NCI-H524 (cell line): ENCODE results near the gene NTN5.
"Not testable (repeated sequence)": the region's sequence is repeated elsewhere in the genome, so short reads cannot be mapped to it uniquely, and the experiment has no call there.

ENCODE experiments used
- DNase-seq, 2 experiments: peaks; one replicate each; lab custom pipeline; 2025; lab: John Stamatoyannopoulos, UW

The NTN5 gene

DNA sequence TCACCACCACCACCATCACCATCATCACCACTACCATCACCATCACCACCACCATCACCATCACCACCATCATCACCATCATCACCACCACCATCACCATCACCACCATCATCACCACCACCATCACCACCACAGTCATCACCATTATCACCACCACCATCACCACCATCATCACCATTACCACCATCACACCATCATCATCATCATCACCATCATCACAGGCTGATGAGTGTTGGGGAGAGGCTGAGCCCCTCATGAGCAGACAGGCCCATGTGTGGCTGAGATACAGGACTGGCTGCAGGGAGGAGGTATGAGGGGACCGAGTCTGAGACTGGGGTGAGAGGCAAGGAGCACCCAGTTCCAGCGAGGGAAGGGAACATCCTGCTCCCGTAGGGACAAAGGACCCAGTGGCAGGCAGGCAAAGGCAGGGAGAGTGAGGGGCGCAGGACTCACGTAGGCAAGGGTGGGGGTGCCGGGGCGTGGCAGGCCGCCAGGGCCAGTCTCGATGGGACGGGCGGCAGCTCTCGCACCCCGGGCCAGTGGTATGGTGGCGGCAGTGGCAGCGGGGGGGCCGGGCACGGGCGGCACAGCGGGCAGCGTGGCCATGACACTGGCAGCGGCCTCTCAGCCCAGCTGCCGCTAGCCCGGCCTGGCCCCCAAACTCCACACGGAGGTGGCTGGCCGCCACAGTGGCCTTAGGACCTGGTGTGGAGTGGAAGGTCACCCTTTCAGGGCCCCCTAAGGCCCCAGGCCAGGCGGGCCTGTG is 2.7 kb downstream of the NTN5 start:
- DNase-seq = no peak

DNA sequence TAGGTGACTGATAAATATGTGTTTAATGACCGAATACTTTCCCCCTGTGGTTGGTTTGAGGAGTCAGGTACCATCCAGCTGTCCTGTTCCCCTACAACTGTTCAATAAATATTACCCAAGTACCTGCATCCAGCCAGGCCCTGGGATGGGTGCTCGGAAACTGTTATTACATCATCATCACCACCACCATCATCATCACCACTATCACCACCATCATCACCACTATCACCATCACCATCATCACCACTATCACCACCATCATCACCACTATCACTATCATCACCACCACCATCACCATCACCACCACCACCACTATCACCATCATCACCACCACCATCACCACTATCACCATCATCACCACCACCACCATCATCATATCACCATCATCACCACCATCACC is 4.1 kb downstream of the NTN5 start:
- no peak for DNase-seq

DNA sequence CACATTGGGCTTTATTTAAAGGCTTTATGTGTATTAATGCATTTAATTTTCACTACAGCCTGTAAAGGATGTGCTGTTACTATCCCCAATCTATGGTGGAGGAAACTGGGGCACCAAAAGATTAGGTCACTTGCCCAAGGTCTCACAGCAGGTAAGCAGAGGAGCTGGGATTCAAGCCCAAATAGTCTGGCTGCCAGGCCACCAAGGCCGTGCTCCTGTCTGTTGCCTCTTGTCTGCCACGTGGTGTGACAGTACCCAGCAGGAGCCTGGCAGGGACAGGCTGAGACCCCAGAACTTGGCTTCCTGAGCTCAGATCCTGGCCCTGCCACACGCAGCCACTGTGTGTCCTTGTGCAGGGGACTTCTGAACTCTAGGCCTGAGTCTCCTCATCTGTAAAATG is 4.5 kb downstream of the NTN5 start:
- DNase-seq = no peak

DNA sequence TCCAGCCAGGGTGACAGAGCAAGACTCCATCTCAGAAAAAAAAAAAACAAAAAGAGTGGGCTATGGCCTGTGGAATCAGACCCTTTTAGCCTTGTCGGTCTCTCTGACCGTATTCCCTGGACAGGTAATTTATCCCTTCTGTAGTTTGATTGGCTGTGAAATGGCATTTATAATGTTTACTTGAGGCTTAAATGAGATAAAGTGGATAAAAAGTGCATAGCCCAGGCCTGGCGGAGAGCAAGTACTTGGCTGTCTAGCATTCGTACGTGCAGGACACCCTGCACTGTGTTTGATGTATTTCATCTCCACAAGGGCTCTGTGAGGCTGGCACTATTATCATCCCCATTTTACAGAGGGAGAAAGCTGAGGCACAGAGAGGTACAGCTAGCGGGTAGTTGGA is 7.0 kb downstream of the NTN5 start:
- no peak for DNase-seq

DNA sequence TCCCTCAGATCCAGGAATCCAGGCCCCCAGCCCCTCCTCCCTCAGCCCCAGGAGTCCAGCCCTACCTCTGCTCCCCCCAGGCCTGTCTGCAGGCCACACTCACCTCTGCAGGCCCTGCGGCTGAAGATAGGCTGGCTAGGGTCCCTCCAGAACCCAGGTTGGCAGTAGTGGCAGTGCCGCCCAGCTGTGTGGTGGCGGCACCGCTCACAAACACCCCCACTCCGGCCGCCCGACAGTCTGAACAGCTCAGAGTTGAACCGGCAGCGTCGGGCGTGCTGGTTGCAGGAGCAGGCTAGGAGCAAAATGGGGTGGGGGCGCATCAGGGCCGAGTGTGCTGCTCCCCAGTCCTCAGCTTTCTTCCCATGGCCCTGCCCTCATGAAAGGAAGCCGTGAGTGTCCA is 8.3 kb downstream of the NTN5 start:
- no peak for DNase-seq

DNA sequence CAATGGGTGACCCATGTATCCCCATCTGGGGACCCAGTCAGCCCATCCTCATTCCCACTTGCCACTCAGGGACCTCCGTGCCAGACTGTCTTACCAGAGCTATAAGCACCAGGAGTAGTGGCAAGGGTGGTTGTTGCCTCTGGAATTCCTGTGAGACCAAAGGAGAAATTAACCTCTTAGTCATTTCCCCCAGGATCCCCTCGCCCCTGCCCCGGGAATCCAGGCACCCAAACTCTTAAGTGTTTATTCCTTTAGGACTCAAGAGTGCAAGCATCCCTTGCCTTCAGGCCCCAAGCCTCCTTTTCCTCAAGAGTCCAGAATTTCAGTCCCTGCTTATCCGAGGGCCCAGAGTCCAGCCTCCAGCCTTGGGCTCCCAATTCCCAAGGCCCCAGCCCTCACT is 9.2 kb downstream of the NTN5 start:
- no peak for DNase-seq

DNA sequence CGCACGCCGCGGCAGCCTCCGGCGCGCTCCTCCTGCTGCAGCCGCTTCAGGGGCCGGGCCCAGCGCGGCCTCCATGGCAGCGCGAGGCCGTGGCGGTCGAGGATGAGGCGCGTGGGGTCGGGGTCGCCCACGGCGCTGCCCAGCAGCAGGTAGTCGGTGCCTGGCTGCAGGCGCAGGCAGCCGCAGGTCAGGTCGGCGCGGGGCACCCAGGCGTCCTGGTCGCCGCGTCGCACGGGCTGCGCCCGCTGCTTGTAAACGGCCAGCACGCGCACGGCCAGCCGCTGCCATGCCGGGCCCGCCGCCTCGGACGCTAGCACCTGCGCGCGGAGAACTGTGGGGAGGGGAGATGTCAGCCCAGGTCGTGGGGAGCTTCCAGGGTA is 11.1 kb downstream of the NTN5 start:
- DNase-seq = no peak

DNA sequence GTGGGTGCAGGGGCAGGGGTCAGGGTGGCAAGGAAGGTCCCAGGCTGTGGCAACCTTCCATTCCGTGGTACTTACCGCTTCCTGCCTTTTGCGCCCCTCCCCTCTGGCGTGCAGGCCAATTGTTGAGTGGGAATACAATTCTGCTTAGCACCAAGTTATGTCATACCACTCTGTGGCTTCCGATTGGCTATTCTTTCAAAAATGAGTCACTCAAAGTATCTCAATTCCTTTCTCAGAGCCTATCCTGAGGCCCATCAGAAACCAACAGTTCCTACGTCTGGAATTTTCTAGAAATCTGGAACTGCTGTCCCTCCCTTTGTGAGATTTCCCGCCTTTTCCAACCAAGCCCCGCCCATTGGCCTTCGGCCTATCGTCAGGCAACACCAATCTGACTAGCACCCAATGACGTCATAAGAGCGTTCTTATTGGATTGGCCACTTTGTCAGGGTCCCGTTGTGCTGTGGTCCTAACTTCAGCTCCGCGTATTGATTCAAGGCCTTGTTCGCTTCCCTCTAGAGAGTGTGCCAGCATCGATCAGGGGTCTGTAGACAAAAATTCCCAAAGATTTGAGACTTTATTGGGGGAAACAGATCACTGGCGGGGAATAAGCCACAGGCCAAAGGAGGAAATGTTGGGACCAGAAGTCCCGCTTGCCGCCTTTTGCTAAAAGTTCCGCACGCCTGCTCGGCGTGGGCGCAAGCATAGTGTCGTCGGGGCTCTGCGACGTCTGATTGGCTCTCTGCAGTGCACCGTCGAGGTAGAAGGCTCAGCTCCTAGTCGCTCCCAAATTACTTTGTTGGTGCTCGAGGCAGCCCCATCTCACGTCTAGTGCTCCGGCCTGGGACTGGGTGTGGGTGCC is 11.7 kb downstream of the NTN5 start:
- peak; percentile 39 to 61 for DNase-seq

DNA sequence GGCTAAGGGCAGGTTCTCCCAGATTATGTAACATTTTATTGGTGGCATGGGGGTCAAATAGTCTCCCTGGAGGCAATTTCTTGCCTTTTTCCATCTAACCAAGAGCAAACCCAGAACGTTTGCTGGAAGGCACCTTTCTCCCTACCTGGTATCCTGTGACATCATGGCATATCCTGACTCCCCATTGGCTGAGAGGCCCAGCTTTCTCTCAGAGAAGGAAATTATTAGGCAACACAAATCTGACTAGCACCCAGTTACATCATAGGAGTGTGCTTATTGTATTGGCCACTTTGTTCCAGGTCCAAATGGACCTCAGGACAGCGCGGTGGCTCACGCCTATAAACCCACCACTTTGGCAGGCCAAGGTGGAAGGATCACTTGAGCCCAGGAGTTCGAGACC is 13.0 kb downstream of the NTN5 start:
- no peak for DNase-seq

DNA sequence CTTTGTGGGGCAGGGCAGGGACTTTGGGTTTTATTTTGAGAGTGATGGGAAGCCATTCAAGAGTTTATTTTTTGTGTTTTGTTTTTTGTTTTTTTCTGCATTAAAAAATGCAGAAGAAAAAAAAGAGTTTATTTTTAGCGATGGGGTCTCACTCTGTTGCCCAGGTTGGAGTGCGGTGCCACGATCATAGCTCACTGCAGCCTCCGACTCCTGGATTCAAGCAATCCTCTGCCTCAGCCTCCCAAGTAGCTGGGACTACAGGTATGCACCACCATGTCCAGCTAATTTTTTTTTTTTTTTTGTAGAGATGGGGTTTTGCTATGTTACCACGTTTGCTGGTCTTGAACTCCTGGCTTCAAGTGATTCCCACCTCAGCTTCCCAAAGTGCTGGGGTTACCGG is 14.3 kb downstream of the NTN5 start:
- DNase-seq = no peak

DNA sequence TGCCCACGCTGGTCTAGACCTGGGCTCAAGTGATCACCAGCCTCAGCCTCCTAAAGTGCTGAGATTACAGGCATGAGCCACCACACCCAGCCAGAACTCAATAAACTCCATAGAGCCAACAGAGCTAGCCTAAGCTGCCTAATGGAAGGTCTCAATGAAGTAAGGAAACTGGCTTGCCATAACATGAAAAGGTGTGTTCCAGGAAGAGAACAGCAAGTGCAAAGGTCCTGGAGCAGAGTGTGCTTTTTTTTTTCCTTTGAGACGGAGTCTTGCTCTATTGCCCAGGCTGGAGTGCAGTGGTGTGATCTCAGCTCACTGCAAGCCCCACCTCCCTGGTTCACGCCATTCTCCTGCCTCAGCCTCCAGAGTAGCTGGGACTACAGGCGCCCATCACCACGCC is 15.0 kb downstream of the NTN5 start:
- DNase-seq = not testable (repeated sequence)

DNA sequence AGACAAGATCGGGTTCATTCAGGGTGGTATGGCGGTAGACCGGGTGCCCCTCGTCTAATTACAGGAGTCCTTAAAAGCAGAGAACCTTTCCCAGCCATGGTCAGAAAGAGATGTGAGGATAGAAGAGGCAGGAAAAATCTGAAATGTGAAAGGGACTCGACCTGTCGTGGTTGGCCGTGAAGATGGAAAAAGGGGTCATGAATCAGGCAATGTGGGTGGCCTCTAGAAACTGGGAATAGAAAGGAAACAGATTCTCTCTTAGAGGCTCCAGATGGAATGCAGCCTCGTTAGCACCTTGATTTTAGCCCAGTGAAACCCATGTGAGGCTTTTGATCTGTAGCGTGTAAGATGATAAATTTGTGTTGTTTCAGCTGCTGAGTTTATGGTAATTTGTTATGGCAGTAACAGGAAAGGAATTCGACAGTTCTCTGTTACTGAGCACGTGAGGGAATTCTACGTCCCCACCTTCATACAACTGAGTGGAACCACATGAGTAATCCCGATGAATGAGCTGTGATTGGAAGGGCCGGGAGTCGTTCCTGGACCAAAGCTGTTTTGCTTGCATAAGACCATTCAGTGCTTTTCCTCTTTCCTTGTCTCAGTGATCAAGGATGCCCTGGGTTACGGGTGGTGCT is 15.9 kb downstream of the NTN5 start:
- DNase-seq = no peak

DNA sequence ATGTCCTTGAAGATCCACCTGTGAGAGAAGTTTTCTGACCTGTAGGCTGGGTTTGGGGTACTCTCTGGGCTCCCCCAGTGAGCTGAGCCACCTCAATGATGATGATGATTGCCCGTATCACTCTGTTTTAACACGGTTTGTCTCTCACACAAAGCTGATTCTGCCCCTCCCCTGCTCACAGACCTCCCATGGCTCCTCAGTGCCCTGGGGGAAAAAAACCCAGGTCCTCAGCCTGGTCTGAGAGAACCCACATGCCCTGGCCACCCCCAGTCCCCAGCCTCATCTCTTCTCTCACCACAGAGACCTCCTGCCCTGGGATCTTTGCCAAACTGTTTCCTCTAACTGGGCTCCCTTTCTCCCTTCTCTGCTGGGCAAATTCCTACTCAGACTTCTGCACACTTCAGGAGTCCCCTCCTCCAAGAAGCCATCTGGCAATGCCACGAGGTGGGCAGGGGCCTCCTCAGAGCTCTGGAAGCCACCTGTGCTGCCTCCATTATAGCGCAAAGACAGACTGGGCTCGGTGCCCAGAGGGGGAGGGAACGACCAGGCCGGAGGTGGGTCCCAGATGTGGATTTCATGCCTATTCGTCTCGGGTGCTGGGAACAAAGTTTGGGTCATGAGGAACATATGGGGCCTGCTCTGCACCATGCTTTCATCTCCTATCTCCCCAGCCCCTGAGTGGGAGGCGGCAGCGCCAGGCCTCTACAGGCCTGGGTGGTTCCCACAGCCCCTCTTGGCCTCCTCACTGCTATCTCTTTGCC is 18.3 kb downstream of the NTN5 start:
- DNase-seq = peak; percentile 99 to 100

DNA sequence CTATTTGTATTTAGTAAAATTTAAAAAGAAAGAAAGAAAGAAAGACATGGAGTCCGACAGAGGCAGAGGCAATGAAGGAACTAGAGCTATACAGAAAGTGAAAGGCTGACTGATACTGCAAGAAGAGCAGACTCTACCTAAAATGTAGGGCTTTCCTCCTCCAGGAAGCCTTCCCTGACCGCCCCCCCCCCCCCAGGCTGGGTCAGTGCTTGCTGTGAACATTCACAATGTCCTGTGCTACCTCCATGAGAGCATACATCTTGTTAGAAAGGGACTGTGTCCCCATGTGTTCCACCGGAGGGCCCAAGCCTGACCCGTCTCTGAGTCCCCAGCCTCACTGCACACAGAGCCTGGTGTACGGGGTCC is 21.2 kb downstream of the NTN5 start:
- DNase-seq = no peak

DNA sequence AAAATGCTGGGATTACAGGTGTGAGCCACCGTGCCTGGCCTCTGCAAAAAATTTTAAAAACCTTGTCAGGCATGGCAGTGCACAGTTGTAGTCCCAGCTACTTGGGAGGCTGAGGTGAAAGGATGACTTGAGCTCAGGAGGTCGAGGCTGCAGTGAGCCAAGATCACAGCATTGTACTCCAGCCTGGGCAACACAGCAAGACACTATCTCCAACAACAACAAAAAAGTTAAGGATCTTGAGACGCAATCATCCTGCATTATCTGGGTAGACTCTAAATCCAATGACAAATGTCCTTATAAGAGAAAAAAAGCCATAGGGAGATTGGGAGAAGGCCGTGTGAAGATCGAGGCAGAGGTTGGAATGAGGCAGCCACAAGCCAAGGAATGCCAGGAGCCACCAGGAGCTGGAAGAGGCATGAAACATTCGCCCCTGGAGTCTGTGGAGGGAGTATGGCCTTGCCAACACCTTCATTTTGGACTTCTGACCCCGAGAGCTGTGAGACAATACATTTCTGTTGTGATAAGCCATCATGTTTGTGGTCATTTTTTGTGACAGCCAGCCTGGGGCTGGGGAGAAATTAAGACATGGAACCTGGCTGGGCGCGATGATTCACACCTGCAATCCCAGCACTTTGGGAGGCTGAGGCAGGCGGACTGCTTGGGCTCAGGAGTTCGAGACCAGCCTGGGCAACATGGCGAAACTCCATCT is 21.7 kb downstream of the NTN5 start:
- DNase-seq = no peak

DNA sequence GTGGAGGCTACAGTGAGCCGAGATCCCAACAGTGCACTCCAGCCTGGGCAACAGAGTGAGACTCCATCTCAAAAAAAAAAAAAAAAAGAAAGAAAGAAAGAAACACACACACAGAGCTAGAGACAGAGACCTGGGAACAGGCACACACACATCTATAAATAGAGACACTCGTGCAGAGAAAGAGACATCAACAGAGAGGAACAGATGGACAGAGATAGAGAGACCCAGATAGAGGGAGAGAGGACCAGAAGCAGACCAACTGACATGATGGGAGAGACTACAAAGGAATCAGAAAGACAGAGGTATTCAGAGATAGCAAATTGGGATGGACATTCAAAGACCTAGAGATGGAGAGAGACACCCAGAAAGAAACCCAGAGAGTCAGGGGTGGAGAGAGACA is 24.7 kb downstream of the NTN5 start:
- peak; percentile 15 to 56 for DNase-seq

DNA sequence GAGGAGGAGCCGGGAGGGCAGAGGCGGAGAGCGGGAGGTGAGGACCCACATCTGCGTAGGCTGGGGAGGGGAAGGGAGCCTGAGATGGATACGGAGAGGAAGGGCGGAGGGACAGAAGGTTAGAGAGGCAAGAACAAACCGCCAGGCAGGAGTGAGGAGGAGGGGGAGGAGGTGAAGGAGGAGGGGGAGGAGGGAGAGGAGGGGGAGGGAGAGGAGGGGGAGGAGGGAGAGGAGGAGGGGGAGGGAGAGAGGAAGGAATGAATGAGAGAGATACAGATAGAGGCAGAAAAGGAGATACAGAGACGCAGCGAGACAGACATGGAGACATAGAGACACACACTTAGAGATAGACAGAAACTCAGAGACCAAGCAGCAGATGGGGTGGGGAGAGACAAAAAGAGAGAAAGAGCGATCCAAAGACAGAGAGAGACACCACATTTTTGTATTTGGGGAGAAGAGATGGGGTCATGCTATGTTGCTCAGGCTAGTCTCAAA is 26.0 kb downstream of the NTN5 start:
- DNase-seq = no peak

DNA sequence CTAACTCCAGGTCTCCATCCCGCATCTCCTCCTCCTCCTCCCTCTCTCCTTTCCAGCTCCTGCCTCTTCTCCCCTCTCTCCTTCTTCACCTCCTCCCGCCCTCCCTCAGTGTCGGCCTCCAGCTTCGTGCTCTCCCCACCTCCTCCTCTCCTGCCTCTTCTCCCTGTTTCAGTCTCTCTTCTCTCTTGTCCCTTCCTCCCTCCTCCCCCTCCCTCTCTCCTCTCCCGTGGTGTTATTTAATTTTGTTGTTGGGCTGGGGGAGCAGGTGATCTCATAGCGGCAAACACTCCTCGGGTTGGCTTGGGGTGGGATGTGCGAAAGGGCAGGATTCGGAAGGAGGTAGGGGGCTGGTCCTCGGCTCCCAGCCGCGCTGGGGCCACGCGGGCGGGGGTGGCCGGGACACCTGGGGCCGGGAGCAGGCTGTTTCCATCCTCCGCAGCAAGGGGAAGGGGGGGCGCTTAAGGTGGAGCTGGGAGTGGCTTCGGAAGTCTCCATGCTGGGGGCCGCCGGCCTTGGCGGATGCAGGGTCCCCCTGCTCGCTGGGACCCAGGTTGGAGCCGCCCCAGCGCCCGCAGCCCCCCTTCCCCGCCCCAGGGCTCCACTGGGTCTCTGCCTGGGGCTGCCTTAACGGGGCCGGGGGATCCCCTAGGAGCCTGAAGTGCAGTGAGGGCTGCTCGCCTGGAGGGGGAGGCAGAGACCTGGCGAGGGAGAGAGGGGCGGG is 26.7 kb downstream of the NTN5 start, which contains the start of gene CA11:
Gene CA11 (minus strand): TSS at position 187 of the 721 bp plus-strand sequence. CDS start 555 bp downstream, outside the sequence.
- peak; percentile 95 to 96 for DNase-seq

DNA sequence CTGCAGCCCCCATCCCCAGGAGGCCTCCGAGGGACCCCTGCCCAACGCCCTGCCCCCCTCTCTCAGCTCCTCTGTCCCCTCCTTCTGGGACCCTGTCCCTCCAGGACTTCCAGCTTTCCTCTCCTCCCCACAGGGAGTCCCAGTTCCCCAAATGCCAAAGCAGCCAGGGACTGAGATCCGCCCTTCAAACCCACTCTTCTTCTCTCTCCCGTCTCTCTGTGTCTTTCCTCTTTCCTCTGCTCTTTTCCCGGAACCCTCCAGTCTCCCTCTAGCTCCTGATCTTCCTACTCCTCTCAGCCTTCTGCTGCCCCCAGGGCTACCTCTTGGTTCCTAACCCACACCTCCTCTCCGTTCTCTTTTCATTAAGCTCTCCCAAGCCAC is 27.2 kb downstream of the NTN5 start:
- peak in 1 of 2 experiments; percentile 72 for DNase-seq

DNA sequence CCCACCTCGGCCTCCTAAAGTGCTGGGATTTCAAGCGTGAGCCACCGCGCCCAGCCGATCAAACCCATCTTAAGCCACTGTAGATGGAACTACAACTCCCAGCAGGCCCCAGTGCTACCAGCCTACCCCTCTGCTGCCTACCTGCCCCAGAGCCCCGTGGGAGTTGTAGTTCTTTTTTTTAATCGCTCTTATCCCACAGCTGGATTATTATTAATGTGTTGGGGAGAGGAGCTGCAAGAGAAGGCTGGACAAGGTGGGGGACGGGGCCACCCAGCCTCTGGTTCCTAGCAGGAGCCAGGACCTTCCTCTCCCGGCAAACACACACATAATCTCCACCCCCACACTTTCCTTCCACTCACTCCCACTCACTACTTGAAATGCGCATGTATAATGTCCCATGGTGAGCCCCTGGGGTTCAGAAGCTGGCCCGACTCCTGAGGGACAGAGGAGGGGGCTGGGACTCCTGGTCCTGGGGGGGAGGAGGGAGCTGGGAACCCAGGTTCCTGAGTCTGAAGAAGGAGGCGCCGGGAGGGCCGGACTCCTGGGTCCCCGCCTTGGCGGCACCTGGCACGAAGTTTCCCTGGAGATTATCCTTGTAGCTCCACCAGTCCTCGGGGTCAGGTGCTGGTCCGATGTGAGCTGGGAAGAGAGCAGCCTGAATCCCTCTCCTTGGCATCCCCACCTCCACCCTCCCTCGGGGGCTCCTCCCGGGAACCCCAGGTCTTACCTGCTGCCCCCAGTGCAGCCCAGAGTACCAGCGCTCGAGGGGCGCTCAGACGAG is 27.8 kb downstream of the NTN5 start:
- DNase-seq = peak; percentile 82 to 89
